GM04503 (cell line): ENCODE results near the gene OXNAD1.

Source experiments
- DNase-seq: peaks from one replicate; pipeline ENCODE4 v3.0.0-alpha.2; 2012; ENCODE audit warnings: low read depth

Gene OXNAD1, protein sequence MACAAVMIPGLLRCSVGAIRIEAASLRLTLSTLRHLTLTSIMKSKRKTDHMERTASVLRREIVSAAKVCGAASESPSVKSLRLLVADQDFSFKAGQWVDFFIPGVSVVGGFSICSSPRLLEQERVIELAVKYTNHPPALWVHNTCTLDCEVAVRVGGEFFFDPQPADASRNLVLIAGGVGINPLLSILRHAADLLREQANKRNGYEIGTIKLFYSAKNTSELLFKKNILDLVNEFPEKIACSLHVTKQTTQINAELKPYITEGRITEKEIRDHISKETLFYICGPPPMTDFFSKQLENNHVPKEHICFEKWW

DNA sequence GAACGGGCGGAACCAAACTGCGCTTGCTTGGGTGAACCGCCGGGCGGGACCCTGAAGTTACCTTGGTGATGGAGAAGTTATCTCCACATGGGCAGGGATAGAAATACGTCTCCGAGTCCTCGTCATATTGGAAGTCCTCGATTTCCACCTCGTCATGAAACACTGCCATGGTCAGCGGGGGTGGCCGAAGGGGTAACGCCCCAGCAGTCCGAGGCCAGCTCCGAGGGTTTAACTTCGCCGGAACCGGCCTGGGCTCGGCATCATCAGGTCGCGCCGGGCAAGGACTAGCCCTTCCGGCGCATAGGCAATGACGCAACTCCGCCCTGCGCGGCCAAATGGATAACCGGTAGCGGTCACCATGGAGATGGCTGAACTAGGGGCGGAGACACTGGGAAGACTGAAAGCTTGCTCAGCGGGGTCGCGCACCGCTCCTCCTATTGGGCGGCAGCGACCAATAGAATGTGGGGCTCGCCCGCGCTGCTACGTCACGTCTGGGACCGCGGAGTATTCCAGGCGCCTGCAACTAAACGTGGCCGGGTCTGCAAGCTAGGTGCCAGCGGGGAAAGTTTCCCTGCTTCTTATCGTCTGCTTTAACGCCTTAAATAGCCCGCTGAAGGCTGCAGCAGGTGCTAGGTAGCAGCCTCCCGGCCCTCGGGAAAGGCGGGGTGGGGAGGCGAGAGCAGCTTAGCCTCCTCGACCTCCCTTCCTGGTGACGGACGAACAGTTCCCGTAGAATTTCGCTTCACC, at the start of gene OXNAD1, which contains the start of gene DPH3:
Gene OXNAD1, plus strand, starts transcription at position 505 of the 747 bp plus-strand sequence. CDS start 5,741 bp downstream, outside the sequence.
Gene DPH3, minus strand, starts transcription at position 236 of the 747 bp plus-strand sequence. Its CDS starts 67 bp downstream, at position 169.
- peak; percentile 96 for DNase-seq

DNA sequence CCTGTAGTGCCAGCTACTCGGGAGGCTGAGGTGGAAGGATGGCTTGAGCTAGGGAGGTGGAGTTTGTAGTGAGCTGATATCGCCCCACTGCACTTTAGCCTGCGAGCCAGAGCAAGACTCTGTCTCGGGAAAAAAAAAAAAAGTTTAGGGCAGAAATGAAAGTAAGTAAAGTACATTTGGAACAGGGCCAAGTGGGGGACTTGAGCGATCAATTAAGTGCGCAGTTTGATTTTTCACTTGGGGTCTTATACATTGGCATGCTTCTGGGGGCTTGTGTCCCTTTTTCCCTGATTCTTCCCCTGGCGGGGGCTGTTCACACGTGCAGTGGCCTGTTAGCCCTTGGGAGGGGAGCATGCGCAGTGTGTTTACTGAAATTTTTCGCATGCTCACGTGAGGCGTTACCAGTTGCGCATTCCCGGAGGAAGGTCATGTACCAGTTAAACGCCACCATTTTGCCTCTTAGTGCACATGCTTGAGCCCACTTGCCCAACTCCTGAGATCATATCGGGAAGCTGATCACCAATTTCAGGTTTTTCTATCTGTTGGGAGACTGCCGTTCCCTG, 48.6 kb upstream of the OXNAD1 start:
- DNase-seq = no peak

GRCh38 chr3:16219777-16220176, 45.2 kb upstream of the OXNAD1 start:
- no peak for DNase-seq

DNA sequence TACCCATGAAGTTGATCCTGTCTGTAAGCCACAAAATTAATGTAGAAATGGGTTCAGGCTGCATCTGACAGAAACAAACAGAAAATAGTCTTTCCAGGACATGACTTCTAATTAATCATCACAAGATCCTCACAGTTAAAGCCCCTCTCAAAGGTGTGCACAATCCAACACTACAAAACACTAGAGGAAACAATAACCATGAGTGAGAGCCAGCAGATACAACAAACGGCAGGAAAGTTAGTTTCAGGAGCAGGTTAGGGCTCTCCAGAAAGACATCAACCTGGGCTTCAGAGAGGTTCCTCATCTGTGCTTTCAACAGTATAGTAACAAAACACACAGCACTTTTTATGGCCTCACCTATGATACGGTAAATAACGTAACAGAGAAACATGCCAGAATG, 43.0 kb upstream of the OXNAD1 start:
- no peak for DNase-seq

DNA sequence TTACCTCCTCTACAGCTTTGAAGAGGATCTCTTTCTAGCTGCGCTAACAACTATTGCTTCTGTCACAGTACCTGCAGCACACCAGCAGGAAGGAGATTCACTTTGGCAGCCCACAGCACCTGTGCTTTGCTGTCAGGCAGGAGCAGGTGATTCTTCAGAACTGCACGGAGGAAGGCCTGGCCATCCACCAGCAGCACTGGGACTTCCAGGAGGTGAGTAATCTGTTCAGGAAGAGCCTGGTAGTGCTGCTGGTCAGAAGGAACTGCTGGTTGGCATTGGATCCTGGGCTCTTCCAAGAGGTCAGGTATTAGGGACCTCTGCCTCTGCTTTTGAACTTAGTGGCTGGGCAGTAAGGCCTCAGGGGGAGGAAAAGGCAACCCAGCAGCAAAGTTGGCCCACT, 42.5 kb upstream of the OXNAD1 start:
- DNase-seq = no peak

GRCh38 chr3:16224325-16224724, 40.7 kb upstream of the OXNAD1 start:
- no peak for DNase-seq

GRCh38 chr3:16227566-16227965, 37.4 kb upstream of the OXNAD1 start:
- DNase-seq = no peak

DNA sequence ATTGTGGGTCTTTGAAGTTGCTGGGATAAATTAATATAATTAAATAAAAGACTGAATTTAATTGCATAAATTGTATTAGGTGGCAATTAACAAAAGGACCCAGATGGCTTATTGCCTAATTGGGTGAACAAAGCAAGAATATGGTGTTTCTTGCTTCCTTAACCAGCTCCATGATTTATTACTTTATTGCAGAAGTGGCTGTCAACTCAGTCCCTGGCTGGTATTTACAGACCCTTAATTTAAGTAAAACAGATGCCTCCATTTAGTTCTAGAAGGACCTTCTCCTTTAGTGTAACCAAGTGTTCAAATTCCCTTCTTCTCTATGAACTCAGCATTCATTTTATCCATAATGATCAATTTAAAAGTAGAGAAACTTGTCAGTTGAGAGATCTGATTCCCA, 35.3 kb upstream of the OXNAD1 start:
- no peak for DNase-seq

GRCh38 chr3:16231983-16232382, 33.0 kb upstream of the OXNAD1 start:
- no peak for DNase-seq

DNA sequence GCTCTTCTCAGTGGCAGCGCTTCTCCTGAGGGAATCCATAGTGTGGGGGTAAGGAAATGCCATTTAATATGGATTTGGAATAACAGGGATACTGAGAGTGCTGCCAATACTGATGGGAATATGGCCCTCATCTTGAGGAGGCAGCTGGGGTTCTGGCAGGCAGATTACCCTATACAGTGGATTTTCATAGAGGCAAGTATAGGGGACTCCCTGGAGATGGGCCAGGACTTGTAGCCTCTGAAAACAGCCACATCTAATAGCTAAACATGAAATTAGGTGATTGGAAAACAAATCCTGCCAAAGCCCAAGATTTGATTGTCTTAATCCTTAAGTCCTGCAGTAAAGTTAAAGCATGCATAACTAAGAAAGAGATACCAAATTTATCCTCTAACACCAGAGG, 31.2 kb upstream of the OXNAD1 start:
- no peak for DNase-seq

- no peak for DNase-seq
Observed at GRCh38 chr3:16234281-16234680, 30.7 kb upstream of the OXNAD1 start.

- DNase-seq = no peak
Observed at GRCh38 chr3:16236030-16236639, 28.9 kb upstream of the OXNAD1 start.

DNA sequence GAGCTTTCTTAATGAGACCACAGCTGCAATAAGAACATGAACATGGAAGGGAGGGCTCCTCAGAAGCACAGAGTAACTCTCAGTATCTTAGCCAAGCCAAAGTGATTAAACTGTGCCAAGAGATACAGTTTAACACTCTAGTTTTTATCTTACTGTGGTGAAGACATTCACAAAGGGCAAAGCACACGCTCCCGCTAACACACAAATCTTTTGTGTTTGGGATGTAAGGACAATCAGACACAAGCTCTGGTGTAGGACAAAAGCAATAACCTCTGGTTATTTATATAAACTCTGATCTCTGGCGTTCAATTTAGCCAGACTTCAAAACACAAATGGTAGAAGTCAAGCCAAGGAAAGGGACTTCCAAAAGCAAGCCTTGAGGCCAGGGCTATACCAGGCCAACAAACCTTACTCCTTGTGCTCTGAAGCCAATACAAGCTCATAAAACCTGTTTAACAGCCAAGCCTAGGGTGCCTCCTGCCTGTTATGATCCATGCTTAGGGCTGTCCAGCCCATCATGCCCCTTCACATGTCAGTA, 28.1 kb upstream of the OXNAD1 start:
- no peak for DNase-seq

DNA sequence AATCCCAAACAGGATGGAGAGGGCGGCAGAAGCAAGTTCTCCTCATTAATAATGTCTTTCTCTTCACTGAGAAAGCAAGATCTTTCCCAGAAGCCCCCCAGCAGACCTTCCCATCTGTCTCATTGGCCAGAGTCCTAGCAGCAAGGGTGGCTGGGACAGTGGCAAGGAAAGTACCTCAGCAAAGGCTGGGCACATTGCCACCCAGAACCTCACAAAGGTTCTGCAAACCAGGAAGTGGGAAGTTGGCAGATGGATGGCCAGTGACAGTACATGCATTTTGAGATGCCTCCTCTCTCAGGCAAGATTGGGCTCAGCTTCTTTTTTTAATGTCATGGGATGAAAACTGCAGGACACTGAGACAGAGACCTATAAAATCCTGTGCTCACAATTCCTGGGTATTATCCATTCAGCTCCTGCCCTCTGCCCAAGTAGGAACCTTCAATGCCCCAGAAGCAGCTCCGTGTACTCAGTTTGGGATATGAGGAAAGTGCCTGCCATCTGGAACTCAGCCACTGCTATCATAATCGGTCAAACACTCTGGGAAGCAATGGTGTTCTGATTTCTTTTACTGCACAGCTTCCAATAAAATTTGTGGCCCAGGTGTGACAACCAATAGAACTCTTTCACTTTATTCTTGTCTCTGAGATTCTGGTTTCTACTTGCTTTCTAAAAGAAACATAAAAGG, 25.8 kb upstream of the OXNAD1 start:
- DNase-seq = no peak

- DNase-seq = no peak
Observed at GRCh38 chr3:16239780-16240179, 25.2 kb upstream of the OXNAD1 start.

GRCh38 chr3:16240229-16241023, 24.6 kb upstream of the OXNAD1 start:
- DNase-seq = peak; percentile 60

DNA sequence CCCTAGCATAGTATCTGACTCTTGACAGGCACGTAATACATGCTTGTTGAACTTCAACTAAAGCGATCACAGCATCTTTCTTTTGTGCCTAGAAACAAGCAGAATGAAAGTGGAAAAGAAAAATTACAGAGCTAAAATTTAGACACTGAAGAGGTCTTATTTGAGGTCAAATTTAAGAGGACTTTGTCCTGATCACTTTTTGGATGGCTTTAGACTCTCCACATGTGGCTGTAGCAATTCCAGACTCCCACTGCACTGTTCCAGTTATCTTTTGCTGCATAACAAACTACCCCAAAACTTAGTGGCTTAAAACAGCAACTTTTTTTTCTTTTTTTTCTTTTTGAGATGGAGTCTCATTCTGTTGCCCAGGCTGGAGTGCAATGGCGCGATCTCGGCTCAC, 23.8 kb upstream of the OXNAD1 start:
- no peak for DNase-seq

DNA sequence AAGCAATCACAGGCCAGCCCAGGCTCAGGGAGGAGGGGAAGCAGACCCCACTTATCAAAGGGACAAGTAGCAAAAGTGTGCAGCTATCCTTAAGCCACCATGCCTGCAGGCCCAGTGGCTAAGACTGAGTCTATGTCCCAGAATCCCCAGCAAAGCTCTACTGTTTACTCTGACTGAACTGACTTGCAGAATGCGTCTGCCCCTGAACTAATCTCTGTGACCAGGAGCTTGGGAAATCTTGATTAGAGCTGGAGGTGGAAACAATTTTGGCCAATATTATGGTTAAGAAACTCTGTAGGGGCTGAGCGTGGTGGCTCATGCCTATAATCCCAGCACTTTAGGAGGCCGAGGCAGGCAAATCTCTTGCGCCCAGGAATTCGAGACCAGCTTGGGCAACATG, 22.8 kb upstream of the OXNAD1 start:
- no peak for DNase-seq

GRCh38 chr3:16243706-16244490, 21.1 kb upstream of the OXNAD1 start:
- DNase-seq = no peak

DNA sequence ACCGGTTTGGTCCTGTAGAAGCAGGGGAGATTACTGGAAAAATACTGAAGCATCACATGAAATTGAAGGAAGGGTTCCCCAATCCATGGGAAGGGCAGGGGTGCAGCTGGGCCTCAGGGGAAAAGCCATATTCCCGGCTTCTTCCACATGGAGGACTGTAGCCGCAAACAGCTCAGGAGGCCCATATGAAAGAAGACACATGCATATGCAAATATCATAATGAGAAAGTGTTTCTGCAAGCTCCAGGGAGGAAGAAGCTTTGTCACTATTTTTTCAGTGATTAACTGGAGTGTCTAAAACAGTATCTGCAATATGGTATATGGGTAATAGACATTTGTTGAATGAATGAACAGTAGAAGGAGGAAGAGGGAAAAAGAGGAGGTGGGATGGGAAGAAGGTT, 19.4 kb upstream of the OXNAD1 start:
- no peak for DNase-seq
